Measurements from ENCODE around the gene PSIP1.

DNA sequence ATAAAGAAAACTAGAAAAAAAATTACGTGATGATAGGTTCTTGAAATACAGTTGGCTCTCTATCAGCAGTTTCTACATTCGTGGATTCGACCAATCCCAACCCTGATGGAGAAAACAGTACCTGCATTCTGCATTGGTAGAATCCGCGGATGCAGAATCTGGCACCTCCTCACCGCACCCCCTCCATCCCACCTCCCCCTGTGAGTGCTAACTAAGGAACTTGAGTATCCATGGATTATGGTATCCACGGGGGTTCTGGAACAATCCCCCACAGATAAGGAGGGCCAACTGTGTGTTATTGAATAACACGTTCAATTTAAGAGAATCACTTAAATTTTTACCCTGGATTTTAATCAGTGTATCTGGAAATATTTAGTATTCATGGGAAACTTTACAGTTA is 10.5 kb upstream of the PSIP1 start:
- TF ChIP-seq POLR2A (IDR thresholded peaks at IDR 0.05; ENCODE audit: low read depth, low read length) (no peak), MAFK (IDR thresholded peaks at IDR 0.05; ENCODE audit: low read depth, low read length) (no peak), CEBPB (IDR thresholded peaks at IDR 0.05; ENCODE audit: low read depth, low read length) (no peak), RFX5 (IDR thresholded peaks at IDR 0.05; ENCODE audit: low read depth, low read length) (no peak), BHLHE40 (IDR thresholded peaks at IDR 0.05; ENCODE audit: low read depth, low read length) (no peak), MXI1 (IDR thresholded peaks at IDR 0.05; ENCODE audit: borderline replicate concordance, low read depth, low read length) (no peak)
- TF ChIP-seq, protein P1, sequence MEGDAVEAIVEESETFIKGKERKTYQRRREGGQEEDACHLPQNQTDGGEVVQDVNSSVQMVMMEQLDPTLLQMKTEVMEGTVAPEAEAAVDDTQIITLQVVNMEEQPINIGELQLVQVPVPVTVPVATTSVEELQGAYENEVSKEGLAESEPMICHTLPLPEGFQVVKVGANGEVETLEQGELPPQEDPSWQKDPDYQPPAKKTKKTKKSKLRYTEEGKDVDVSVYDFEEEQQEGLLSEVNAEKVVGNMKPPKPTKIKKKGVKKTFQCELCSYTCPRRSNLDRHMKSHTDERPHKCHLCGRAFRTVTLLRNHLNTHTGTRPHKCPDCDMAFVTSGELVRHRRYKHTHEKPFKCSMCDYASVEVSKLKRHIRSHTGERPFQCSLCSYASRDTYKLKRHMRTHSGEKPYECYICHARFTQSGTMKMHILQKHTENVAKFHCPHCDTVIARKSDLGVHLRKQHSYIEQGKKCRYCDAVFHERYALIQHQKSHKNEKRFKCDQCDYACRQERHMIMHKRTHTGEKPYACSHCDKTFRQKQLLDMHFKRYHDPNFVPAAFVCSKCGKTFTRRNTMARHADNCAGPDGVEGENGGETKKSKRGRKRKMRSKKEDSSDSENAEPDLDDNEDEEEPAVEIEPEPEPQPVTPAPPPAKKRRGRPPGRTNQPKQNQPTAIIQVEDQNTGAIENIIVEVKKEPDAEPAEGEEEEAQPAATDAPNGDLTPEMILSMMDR (conservative IDR thresholded peaks at IDR 0.05; ENCODE audit: low read depth, low read length) = no peak
- TF ChIP-seq, protein P2, sequence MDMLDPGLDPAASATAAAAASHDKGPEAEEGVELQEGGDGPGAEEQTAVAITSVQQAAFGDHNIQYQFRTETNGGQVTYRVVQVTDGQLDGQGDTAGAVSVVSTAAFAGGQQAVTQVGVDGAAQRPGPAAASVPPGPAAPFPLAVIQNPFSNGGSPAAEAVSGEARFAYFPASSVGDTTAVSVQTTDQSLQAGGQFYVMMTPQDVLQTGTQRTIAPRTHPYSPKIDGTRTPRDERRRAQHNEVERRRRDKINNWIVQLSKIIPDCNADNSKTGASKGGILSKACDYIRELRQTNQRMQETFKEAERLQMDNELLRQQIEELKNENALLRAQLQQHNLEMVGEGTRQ (IDR thresholded peaks at IDR 0.05; ENCODE audit: low read depth, low read length) = no peak
- TF ChIP-seq, protein P3, sequence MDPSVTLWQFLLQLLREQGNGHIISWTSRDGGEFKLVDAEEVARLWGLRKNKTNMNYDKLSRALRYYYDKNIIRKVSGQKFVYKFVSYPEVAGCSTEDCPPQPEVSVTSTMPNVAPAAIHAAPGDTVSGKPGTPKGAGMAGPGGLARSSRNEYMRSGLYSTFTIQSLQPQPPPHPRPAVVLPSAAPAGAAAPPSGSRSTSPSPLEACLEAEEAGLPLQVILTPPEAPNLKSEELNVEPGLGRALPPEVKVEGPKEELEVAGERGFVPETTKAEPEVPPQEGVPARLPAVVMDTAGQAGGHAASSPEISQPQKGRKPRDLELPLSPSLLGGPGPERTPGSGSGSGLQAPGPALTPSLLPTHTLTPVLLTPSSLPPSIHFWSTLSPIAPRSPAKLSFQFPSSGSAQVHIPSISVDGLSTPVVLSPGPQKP (IDR thresholded peaks at IDR 0.05; ENCODE audit: borderline replicate concordance, low read depth, low read length) = no peak
